Adrenal gland (tissue), 5 donors: ENCODE data around the gene GAGE12G.

Experiments
- POLR2A ChIP-seq, 2 donors: fragments of 450-650 bp; IDR thresholded peaks; one replicate each; pipeline ENCODE4 v1.6.1; 2017; ENCODE audit warnings: antibody characterized with exemption in 2 of 2, mild to moderate bottlenecking in 2 of 2, moderate library complexity in 1 of 2
- TF ChIP-seq, protein P1 (sequence below), 6 experiments: fragments of 450-650 bp in 4 of 6; fragments of 200-600 bp in 2 of 6; sonication (generic) in 1 of 6; IDR thresholded peaks; 1 replicate in 5 of 6; 2 replicates in 1 of 6; pipeline versions ENCODE4 v1.5.1 to v1.8.0; 2016 to 2021; ENCODE audit warnings: antibody characterized with exemption in 6 of 6, mild to moderate bottlenecking in 2 of 6, moderate library complexity in 1 of 6
- donor health status: DM: no; HTN: no; CAD: no.

DNA sequence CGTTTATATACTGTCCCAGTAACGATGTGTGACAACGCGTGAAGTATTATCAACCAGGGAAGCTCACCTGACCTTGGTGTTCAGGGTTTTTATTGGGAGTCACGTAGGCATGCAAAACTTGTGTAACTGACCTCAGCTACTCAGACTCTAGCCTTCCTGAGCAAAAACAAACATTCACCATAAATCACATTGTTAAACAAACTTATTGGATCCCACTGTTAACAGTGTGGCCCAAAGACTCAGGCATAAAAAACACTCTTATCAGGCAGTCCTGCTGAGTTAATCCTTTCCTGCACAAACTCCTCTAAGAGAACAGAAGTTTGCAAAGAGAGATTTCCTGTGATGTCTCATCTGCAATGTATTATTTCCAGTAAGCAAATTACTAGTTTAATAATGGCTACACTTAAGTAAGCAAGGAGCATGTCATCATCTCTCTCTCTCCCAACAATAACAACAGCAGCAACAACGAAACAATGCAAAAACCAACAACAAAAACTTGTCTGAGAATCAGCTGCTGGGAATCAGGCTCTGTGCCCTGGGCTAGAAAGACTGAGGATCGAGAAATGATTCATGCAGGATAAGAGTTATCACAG is 40.6 kb downstream of the GAGE12G start:
- TF ChIP-seq, protein P1, sequence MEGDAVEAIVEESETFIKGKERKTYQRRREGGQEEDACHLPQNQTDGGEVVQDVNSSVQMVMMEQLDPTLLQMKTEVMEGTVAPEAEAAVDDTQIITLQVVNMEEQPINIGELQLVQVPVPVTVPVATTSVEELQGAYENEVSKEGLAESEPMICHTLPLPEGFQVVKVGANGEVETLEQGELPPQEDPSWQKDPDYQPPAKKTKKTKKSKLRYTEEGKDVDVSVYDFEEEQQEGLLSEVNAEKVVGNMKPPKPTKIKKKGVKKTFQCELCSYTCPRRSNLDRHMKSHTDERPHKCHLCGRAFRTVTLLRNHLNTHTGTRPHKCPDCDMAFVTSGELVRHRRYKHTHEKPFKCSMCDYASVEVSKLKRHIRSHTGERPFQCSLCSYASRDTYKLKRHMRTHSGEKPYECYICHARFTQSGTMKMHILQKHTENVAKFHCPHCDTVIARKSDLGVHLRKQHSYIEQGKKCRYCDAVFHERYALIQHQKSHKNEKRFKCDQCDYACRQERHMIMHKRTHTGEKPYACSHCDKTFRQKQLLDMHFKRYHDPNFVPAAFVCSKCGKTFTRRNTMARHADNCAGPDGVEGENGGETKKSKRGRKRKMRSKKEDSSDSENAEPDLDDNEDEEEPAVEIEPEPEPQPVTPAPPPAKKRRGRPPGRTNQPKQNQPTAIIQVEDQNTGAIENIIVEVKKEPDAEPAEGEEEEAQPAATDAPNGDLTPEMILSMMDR (IDR thresholded peaks at IDR 0.05): no peak
- TF ChIP-seq POLR2A (IDR thresholded peaks at IDR 0.05): no peak
